ENCODE measurements around the gene CXorf65. TPM values are rescaled to one million over a fixed set of nuclear protein-coding genes. Genes with fewer than 3 reads are reported as not detected.

CXorf65 gene
- total RNA-seq, 2 experiments from 2014 or later: 17.3 to 20.0 TPM

DNA sequence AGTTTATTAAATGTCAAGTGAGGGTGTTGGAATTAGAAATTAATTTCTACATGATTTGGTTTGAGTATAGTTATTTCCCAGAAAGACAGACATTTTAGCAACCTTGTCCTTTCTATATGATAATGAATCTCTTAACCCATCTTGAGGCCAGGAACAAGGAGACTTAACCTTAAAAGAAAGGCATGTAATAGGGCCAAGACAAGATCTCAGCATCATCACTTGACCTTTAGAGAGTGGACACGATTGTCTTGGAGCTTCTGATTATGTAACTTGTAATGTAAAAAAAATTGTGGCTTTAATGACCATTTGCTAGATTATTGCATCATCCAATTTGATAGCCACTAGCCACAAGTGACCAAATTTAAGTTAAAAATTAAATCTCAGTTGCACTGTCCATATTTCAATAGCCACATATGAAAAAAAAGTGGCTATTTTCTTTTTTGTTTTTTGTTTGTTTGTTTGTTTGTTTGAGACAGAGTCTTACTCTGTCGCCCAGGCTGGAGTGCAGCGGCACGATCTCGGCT is 24.4 kb downstream of the CXorf65 start:
- H3K27me3 Mint-ChIP-seq: no peaks in the 10 kb centered on the region
- no peaks in the 10 kb centered on the region for H3K36me3 Mint-ChIP-seq (ENCODE audit: low read depth)
- H3K27ac Mint-ChIP-seq: no peak overlapping the region
- no peaks in the 10 kb centered on the region for H3K9me3 Mint-ChIP-seq
- DNase-seq (no peak), ATAC-seq (no peak)
- ChIA-PET POLR2A (no interaction called here), CTCF (interaction anchor here (1.0 kb wide), 1 partner anchor 20 kb away, joined by 3 read pairs; no protein-coding TSS in a partner anchor)
- TF ChIP-seq, protein P1, sequence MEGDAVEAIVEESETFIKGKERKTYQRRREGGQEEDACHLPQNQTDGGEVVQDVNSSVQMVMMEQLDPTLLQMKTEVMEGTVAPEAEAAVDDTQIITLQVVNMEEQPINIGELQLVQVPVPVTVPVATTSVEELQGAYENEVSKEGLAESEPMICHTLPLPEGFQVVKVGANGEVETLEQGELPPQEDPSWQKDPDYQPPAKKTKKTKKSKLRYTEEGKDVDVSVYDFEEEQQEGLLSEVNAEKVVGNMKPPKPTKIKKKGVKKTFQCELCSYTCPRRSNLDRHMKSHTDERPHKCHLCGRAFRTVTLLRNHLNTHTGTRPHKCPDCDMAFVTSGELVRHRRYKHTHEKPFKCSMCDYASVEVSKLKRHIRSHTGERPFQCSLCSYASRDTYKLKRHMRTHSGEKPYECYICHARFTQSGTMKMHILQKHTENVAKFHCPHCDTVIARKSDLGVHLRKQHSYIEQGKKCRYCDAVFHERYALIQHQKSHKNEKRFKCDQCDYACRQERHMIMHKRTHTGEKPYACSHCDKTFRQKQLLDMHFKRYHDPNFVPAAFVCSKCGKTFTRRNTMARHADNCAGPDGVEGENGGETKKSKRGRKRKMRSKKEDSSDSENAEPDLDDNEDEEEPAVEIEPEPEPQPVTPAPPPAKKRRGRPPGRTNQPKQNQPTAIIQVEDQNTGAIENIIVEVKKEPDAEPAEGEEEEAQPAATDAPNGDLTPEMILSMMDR (IDR thresholded peaks at IDR 0.05): no peak
- intact Hi-C loops (cut with micrococcal nuclease): no loop called here
- peaks cover 8% of the 10 kb centered on the region for H3K4me1 Mint-ChIP-seq (ENCODE audit: low read depth)
- H3K4me3 Mint-ChIP-seq: no peak overlapping the region

- ATAC-seq (no peak), DNase-seq (no peak)
- Mint-ChIP-seq H3K27ac (no peak overlapping the region), H3K4me1 (ENCODE audit: low read depth) (peaks cover 8% of the 10 kb centered on the region), H3K9me3 (no peaks in the 10 kb centered on the region), H3K27me3 (no peaks in the 10 kb centered on the region), H3K36me3 (ENCODE audit: low read depth) (no peaks in the 10 kb centered on the region), H3K4me3 (no peak overlapping the region)
- intact Hi-C loops (cut with micrococcal nuclease): no loop called here
- ChIA-PET CTCF (interaction anchor here (1.0 kb wide), 1 partner anchor 21 kb away, joined by 3 read pairs; no protein-coding TSS in a partner anchor), POLR2A (no interaction called here)
- TF ChIP-seq, protein P1 (IDR thresholded peaks at IDR 0.05): no peak
Observed at GRCh38 chrX:71081330-71082123, 25.0 kb downstream of the CXorf65 start.

DNA sequence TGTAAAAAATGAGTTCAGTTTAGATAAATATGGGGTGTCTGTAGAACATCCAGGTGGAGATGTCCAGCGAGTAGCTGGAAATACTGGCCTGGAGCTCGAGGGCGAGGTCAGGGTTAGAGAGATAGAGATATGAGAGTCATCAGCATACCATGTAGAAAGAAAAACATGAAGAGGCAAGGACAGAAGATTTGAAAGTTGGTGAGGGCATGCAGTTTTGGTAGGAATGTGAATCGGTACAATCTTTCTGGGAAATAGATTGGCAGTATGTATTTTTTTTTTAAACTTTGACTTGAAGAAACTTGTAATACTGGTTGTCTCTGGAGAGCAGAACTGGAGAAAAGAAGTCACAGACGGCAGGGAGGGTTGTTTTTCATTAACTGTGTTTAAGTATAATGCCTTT is 36.0 kb downstream of the CXorf65 start:
- ATAC-seq (no peak), DNase-seq (no peak)
- H3K4me3 Mint-ChIP-seq: no peak overlapping the region
- POLR2A ChIA-PET: no interaction called here
- peaks cover 12% of the 10 kb centered on the region for H3K4me1 Mint-ChIP-seq (ENCODE audit: low read depth)
- TF ChIP-seq, protein P1 (IDR thresholded peaks at IDR 0.05): no peak
- CTCF ChIA-PET: interaction anchor here (1.3 kb wide), 1 partner anchor 60 kb away, joined by 3 read pairs; no protein-coding TSS in a partner anchor
- H3K36me3 Mint-ChIP-seq (ENCODE audit: low read depth): peaks cover 6% of the 10 kb centered on the region
- no peak overlapping the region for H3K27ac Mint-ChIP-seq
- no peaks in the 10 kb centered on the region for H3K9me3 Mint-ChIP-seq
- H3K27me3 Mint-ChIP-seq: no peaks in the 10 kb centered on the region
- intact Hi-C loops (cut with micrococcal nuclease): no loop called here

DNA sequence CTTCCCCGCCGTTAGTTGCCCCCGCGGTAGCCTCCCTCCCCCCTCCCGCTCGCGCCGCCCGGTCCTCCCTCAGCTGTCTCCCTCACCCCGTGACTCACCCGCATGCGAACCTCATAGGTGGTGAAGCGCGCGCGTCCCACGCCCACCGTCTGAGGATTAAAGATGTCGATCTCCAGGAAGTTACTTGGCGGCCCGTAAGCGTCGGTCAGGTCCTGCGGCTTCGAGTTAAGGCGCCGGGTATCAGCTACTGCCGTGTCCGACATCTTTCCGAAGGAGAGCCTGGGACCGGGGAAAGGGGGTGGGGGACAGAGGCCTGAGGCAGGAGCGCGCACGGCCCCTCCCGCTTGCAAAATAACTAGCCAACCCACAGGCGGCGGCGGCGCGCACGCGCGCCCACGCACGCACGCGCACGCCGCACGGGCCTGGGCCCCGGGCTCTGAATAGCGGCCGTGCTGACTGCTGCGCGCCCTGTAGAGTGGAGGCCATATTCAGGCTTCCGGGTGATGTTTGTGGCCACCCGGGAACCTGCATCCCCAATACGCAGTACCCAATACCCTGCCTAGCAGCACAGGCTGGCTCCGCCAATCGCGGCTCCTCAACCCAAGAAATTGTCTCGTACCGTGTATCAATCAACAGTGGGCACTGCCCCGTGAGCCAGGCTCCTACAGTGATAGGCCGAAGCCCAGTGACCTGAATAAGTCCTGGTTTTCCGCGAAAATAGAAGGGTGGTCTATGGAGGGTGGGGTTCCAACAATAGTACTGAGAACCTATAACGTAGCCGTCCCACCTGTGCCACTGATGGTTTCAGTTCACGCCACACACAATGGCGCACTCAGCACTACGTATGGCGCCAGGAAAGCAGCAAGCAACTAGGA is 38.3 kb downstream of the CXorf65 start, which contains the start of gene SNX12:
SNX12 (minus strand) TSS at position 291 of the 875 bp plus-strand sequence; CDS start at position 263, 28 bp downstream.
- peaks cover 12% of the 10 kb centered on the region for H3K36me3 Mint-ChIP-seq (ENCODE audit: low read depth)
- H3K27me3 Mint-ChIP-seq: no peaks in the 10 kb centered on the region
- peak within 1 kb of the TSS; percentile 92 for H3K4me3 Mint-ChIP-seq
- TF ChIP-seq, protein P1 (IDR thresholded peaks at IDR 0.05): no peak
- ChIA-PET POLR2A (interaction anchor here (0.6 to 1.1 kb wide), 5 partner anchors 10 to 976 kb away, joined by 3 read pairs; no protein-coding TSS in a partner anchor), CTCF (no interaction called here)
- peaks cover 19% of the 10 kb centered on the region for H3K4me1 Mint-ChIP-seq (ENCODE audit: low read depth)
- peak within 1 kb of the TSS; percentile 97 for H3K27ac Mint-ChIP-seq
- intact Hi-C loops (cut with micrococcal nuclease): loop anchor here (5.0 kb wide), 1 partner anchor 44 kb away; the partner anchor contains the start of gene IL2RG
- ATAC-seq (peak; percentile 96), DNase-seq (peak; percentile 93)
- no peaks in the 10 kb centered on the region for H3K9me3 Mint-ChIP-seq
